Measurements from ENCODE around the gene ITK.

DNA sequence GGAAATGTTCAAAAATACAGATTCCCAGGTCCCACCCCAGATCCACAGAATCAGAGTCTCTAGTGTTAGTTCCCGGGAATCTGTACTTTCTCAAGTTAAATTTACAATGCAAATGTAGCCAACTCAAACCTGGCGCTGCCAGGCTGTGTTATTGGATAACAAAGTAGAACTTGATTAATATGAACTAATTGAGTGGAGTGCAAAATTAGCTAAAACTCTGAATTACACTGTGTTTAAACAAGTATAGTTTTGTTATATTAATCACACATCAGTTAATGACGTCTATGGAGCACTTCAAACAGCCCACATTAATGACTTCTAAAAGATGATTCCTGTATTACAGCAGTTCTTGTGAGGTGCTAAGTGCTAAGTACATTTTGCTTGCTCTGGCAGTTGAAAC, 52.9 kb downstream of the ITK start:
- TF ChIP-seq POLR2AphosphoS5 (IDR thresholded peaks at IDR 0.05; ENCODE audit: borderline replicate concordance, low read depth, low read length): no peak
- TF ChIP-seq EZH2 (IDR thresholded peaks at IDR 0.05): no peak
- no peak for TF ChIP-seq FOXP2 (optimal IDR thresholded peaks at IDR 0.05; ENCODE audit: control extremely low read depth, extremely low read length, insufficient read depth)
